ENCODE measurements around the gene MIS18A.
"Not testable (repeated sequence)": the region's sequence is repeated elsewhere in the genome, so short reads cannot be mapped to it uniquely, and the experiment has no call there.

MIS18A gene

GRCh38 chr21:32278518-32279376, at the start of gene MIS18A:
MIS18A (minus strand) TSS chr21:32279049; CDS start chr21:32279014, 35 bp downstream.
- DNase-seq (ENCODE audit: low spot score), result peak; percentile 62

GRCh38 chr21:32328595-32328994, 49.7 kb upstream of the MIS18A start:
- no peak for DNase-seq (ENCODE audit: low spot score)

- DNase-seq (ENCODE audit: low spot score), result no peak
Measured at GRCh38 chr21:32325706-32326105, 46.9 kb upstream of the MIS18A start.

GRCh38 chr21:32322676-32323075, 43.8 kb upstream of the MIS18A start:
- DNase-seq (ENCODE audit: low spot score), result no peak

- no peak for DNase-seq (ENCODE audit: low spot score)
Measured at GRCh38 chr21:32322103-32322502, 43.3 kb upstream of the MIS18A start.

GRCh38 chr21:32321480-32321879, 42.6 kb upstream of the MIS18A start:
- no peak for DNase-seq (ENCODE audit: low spot score)

- no peak for DNase-seq (ENCODE audit: low spot score)
Measured at GRCh38 chr21:32320726-32321125, 41.9 kb upstream of the MIS18A start.

GRCh38 chr21:32320059-32320458, 41.2 kb upstream of the MIS18A start:
- no peak for DNase-seq (ENCODE audit: low spot score)

- no peak for DNase-seq (ENCODE audit: low spot score)
Measured at GRCh38 chr21:32319012-32319411, 40.2 kb upstream of the MIS18A start.

- DNase-seq (ENCODE audit: low spot score), result no peak
Measured at GRCh38 chr21:32317726-32318125, 38.9 kb upstream of the MIS18A start.

- no peak for DNase-seq (ENCODE audit: low spot score)
Measured at GRCh38 chr21:32316361-32317215, 37.7 kb upstream of the MIS18A start.

- no peak for DNase-seq (ENCODE audit: low spot score)
Measured at GRCh38 chr21:32315511-32316281, 36.8 kb upstream of the MIS18A start.

GRCh38 chr21:32314806-32315205, 36.0 kb upstream of the MIS18A start:
- no peak for DNase-seq (ENCODE audit: low spot score)

- DNase-seq (ENCODE audit: low spot score), result no peak
Measured at GRCh38 chr21:32312976-32313375, 34.1 kb upstream of the MIS18A start.

- no peak for DNase-seq (ENCODE audit: low spot score)
Measured at GRCh38 chr21:32312326-32312725, 33.5 kb upstream of the MIS18A start.

- DNase-seq (ENCODE audit: low spot score), result no peak
Measured at GRCh38 chr21:32311621-32312020, 32.8 kb upstream of the MIS18A start.

- DNase-seq (ENCODE audit: low spot score), result not testable (repeated sequence)
Measured at GRCh38 chr21:32310976-32311375, 32.1 kb upstream of the MIS18A start.

GRCh38 chr21:32309906-32310460, 31.1 kb upstream of the MIS18A start:
- DNase-seq (ENCODE audit: low spot score), result no peak

- no peak for DNase-seq (ENCODE audit: low spot score)
Measured at GRCh38 chr21:32308696-32309095, 29.8 kb upstream of the MIS18A start.

- no peak for DNase-seq (ENCODE audit: low spot score)
Measured at GRCh38 chr21:32307706-32308105, 28.9 kb upstream of the MIS18A start.

- no peak for DNase-seq (ENCODE audit: low spot score)
Measured at GRCh38 chr21:32306021-32306780, 27.4 kb upstream of the MIS18A start.

Data from HuH-7.5 (cell line).